DMS79 (cell line): ENCODE measurements around the gene OSBPL8.
"Not testable (repeated sequence)": the region's sequence is repeated elsewhere in the genome, so short reads cannot be mapped to it uniquely, and the experiment has no call there.

ENCODE experiments used
- DNase-seq: peaks from one replicate; lab custom pipeline; 2025; lab: John Stamatoyannopoulos, UW

The OSBPL8 gene

GRCh38 chr12:76420222-76420621 is 139.3 kb downstream of the OSBPL8 start:
- no peak for DNase-seq

GRCh38 chr12:76417116-76417515 is 142.5 kb downstream of the OSBPL8 start:
- DNase-seq = no peak

- no peak for DNase-seq
These were observed 146.4 kb downstream of the OSBPL8 start for GRCh38 chr12:76413121-76413520.

- DNase-seq = no peak
These were observed 148.8 kb downstream of the OSBPL8 start for GRCh38 chr12:76410781-76411180.

GRCh38 chr12:76410371-76410770 is 149.2 kb downstream of the OSBPL8 start:
- DNase-seq = no peak

GRCh38 chr12:76409074-76409473 is 150.5 kb downstream of the OSBPL8 start:
- no peak for DNase-seq

GRCh38 chr12:76407710-76408109 is 151.9 kb downstream of the OSBPL8 start:
- DNase-seq = no peak

GRCh38 chr12:76402259-76402658 is 157.3 kb downstream of the OSBPL8 start:
- DNase-seq = no peak

- no peak for DNase-seq
These were observed 159.4 kb downstream of the OSBPL8 start for GRCh38 chr12:76400136-76400535.

- no peak for DNase-seq
These were observed 160.5 kb downstream of the OSBPL8 start for GRCh38 chr12:76399040-76399439.

- DNase-seq = no peak
These were observed 161.5 kb downstream of the OSBPL8 start for GRCh38 chr12:76398106-76398505.

- DNase-seq = no peak
These were observed 168.1 kb downstream of the OSBPL8 start for GRCh38 chr12:76391461-76391860.

- DNase-seq = no peak
These were observed 172.0 kb downstream of the OSBPL8 start for GRCh38 chr12:76387614-76388013.

- no peak for DNase-seq
These were observed 175.0 kb downstream of the OSBPL8 start for GRCh38 chr12:76384560-76384959.

- DNase-seq = no peak
These were observed 175.6 kb downstream of the OSBPL8 start for GRCh38 chr12:76383988-76384387.

GRCh38 chr12:76379261-76379660 is 180.3 kb downstream of the OSBPL8 start:
- no peak for DNase-seq

- DNase-seq = not testable (repeated sequence)
These were observed 182.7 kb downstream of the OSBPL8 start for GRCh38 chr12:76376876-76377275.

GRCh38 chr12:76375939-76376338 is 183.6 kb downstream of the OSBPL8 start:
- no peak for DNase-seq

- DNase-seq = no peak
These were observed 184.1 kb downstream of the OSBPL8 start for GRCh38 chr12:76375470-76375869.

GRCh38 chr12:76374386-76375020 is 185.1 kb downstream of the OSBPL8 start:
- no peak for DNase-seq

GRCh38 chr12:76368230-76368629 is 191.3 kb downstream of the OSBPL8 start:
- no peak for DNase-seq

- DNase-seq = no peak
These were observed 193.4 kb downstream of the OSBPL8 start for GRCh38 chr12:76366163-76366562.

- not testable (repeated sequence) for DNase-seq
These were observed 195.4 kb downstream of the OSBPL8 start for GRCh38 chr12:76364131-76364530.

- DNase-seq = no peak
These were observed 199.3 kb downstream of the OSBPL8 start for GRCh38 chr12:76360316-76360715.
